ENCODE data around the gene BCKDHB.

GRCh38 chr6:80321011-80321410, 214.5 kb downstream of the BCKDHB start:
- no peak for TF ChIP-seq MAZ (IDR thresholded peaks at IDR 0.05; ENCODE audit: borderline replicate concordance, low read depth, low read length)
- TF ChIP-seq GATA3 (IDR thresholded peaks at IDR 0.05; ENCODE audit: borderline replicate concordance): no peak
- no peak for TF ChIP-seq RAD21 (conservative IDR thresholded peaks at IDR 0.05 in 1 of 2, IDR thresholded peaks at IDR 0.05 in 1 of 2)
- TF ChIP-seq CTCF (IDR thresholded peaks at IDR 0.05): no peak

Measured in A549 (cell line).